NCI-H748 (cell line): ENCODE data around the gene NANOS2.

Experiments
- DNase-seq: peaks from one replicate; lab custom pipeline; 2025; ENCODE audit not compliant: unreplicated experiment; lab: John Stamatoyannopoulos, UW

Gene NANOS2

GRCh38 chr19:45929247-45929646 lies 14.7 kb upstream of the NANOS2 start:
- DNase-seq, result no peak

DNA sequence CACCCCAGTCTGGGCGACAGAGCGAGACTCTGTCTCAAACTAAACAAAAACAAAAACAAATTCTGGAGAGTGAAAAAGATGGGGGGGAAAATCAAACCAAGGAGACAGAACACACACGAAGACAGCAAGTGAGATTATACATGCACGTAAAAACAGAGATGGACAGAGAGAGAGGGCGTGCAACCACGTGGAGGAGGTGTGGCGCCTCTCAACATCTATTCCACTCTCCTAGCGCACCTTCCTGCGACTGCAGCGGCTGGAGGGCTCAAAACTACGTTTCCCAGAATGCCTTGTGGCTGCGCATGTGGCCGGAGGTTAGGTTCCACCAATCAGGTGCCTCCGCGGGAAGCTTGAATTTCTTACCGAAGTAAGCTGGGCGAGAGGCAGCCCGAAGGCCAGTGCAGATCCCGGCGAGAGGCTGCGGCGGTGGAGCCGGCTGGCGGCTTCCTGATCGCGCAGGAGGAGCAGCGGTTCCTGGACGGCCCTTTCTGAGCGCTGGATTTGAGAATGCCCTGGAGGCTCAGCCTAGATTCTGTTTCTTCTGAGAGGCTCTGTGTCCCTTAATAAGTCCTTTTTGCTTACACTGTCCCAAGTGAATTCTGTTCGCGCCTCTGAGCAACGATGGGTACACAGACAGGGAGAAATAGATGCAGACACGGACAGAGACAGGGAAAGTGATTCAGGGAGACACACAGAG lies 13.1 kb upstream of the NANOS2 start:
- peak; percentile 99 for DNase-seq

DNA sequence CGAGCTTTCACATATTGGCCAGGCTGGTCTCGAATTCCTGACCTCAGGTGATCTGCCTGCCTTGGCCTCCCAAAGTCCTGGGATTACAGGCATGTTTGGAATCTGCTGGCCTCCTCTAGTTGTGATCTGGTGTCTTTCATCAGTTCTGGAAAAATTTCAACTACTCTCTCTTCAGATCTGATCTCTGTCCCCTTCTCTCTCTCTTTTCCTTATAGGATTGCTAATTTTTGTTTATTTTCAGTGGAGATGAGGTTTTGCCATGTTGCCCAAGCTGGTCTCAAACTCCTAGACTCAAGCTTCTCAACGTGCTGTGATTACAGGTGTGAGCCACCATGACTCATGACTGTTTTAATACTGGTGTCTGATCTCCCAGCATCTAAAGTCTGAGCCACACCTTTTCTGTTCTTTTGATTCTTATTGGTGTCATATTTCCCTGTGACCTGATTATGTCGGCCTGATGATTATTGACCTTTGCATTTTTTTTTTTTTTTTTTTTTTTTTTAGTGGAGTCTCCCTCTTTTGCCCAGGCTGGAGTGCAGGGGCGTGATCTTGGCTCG lies 10.4 kb upstream of the NANOS2 start:
- DNase-seq, result peak; percentile 26

- no peak for DNase-seq
These were observed 7.7 kb upstream of the NANOS2 start for GRCh38 chr19:45922281-45922680.

- DNase-seq, result no peak
These were observed 5.9 kb upstream of the NANOS2 start for GRCh38 chr19:45920458-45920857.

- no peak for DNase-seq
These were observed 5.1 kb upstream of the NANOS2 start for GRCh38 chr19:45919678-45920077.

DNA sequence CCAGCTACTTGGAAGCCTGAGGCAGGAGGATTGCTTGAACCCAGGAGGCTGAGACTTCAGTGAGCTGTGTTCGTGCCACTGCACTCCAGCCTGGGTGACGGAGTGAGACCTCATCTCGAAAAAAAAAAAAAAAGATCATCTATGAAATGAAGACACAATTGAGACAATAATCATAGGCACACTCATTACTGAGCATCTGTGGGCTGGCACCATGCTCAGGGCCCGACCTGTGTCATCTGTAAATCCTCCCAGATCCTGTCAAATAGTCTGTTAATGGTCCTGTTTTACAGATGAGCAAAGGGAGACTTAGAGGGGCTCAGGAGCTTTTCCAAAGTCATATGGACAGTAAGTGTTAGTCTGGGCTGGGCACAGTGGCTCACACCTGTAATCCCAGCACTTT lies 4.1 kb upstream of the NANOS2 start:
- DNase-seq, result no peak

DNA sequence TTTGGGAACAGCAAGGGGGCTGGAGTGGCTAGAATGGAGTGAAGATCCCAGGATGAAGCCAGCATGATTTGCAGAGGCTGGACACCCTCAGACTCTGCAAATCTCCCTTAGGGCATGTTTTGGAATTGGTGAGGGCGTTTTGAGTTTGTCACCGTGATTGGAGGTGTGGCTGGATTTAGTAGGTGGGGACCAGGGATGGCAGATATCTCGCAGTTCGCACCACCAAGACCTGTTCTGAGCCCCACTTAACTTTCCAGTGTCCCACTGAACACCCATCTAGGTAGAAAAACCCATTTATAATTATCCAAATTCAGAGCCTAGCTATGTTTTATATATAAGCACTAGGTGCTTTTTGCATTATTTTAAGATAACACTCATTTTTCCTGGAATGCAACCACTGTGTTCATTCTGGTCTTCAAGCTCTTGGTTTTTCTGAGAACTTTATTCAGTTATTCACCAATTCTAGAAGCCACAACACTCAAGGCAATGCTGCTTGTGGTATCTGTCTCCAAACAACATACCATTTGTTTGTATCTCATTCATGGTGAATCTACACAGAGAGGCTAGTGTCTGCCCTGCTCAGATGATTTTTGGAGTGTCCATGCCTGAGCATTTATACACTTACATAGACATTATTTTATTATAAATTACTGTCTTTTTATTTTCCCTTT lies 3.0 kb upstream of the NANOS2 start:
- no peak for DNase-seq

GRCh38 chr19:45911291-45911690 lies 3.3 kb downstream of the NANOS2 start:
- DNase-seq, result no peak

DNA sequence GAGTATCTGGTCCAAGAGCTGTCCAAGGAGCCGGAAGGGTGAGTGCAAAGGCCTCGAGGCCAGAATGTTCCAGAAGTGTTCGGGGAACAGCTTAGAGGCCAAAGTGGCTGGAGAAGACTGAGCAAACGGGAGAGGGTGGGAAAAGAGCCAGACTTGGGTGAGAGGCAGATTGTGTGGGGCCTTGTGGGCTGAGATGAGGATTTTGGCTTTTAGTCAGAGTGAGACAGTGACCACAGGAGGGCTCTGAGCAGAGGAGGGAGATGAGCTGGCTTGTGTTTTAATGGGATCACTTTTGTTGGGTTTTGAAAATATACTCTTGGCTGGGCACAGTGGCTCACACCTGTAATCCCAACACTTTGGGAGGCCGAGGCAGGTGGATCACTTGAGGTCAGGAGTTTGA lies 5.6 kb downstream of the NANOS2 start:
- DNase-seq, result no peak

DNA sequence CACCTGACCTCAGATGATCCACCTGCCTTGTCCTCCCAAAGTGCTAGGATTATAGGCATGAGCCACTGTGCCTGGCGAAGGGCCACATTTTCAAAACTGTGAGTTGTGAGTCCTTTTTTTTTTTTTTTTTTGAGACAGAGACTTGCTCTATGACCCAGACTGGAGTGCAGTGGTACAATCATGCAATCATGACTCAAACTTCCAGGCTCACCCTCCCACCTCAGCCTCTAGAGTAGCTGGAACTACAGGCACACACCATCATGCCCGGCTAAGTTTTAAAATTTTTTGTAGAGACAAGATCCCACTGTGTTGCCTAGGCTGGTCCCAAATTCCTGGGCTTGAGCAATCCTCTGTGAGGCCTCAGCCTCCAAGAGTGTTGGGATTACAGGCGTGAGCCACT lies 8.4 kb downstream of the NANOS2 start:
- no peak for DNase-seq

DNA sequence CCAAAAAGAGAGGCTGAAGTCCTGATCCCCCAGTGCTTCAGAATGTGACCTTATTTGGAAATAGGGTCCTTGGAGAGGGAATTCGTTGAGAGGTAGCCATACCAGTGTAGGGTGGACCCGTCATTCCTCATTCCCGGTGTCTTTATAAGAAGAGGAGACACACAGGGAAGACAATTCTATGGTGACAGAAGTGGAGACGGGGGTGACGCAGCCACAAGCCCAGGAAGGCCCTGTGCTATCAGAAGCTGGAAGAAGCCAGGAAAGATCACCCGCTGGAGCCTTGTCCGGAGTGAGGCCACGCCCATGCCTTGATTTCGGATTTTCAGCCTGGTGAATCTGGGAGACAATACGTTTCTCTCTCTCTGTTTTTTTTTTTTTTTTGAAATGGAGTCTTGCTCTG lies 9.6 kb downstream of the NANOS2 start:
- DNase-seq, result no peak

DNA sequence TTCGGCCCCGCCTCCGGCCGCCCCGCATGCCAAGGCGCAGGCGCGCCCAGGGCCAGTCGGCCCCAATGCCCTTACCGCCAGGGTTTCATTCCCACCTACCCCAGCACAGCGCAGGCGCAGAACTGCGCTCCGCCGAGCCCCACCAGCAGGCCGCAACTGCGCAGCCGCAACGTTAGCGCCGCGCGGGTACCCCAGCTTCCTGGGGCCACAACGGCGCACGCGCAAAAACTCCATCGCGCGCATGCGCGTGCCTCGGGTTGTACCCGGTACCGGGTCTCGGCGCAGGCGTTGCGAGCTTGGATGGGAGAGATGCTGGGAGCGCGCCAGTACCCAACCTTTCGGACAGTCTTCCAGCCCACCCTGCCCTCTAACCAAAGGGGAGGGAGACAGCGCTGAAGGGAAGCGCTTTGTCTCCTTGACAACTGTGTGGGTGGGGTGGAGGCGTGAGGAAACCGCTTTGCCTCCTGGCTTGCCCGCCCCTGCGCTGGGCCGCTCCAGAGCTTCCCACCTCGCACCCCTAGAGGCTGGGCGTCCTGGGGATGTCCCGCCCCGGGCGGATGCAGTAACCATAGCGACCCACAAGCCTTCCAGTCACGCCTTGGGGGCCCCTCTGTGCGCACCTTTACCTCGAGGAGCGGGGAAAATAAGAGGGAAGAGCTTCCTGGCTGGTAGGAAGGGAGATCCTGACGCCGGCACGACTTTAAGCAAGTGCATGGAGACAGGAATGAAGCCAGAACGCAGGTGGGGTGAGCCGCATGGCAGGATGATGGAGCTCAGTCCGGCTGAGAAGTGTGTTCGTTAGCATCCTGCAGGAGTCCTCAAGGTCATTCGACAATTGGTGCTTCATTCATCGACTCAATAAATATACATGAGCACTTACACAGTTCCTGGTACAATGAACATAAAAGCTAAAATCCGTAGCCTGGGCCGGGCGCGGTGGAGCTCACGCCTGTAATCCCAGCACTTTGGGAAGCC lies 11.6 kb downstream of the NANOS2 start:
- DNase-seq, result peak; percentile 98

DNA sequence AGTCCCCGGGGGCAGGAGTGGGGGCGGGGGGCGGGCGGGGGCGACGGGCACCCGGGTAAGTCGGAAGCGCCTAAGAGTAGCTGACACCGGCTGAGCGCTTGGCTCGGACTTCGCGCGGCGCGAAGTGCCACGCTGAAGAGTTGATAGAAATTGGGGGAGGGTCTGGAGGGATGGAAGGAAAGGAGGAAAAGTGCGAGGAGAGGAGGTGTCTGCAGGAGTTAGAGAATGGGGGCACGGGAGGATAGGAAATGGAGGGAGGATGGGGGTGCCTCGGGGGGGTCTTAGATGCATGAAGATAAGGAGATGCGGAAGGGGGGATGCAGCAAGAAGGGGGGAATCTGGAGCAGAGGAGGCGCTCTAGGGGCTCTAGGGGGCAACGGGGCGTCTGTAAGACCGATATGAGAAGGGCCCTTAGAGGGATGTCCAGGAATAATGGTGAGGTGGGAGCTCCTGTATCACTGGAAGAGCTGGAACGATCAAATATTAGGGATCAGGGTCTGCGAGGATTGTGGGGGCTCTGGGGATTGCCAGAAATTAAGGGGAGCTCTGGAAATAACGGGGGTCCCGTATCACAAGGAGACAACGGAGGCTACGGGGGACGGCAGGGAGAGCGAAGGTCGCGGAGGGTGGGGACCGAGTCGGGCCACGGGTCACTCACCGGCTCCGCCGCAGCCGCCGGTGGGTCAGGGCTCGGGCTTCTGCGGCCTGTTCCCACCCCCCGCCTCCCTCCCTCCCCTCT lies 12.5 kb downstream of the NANOS2 start, which contains the start of gene MYPOP:
Gene MYPOP (minus strand): TSS at position 702 of the 739 bp plus-strand sequence. CDS start 840 bp downstream, outside the sequence.
- DNase-seq, result peak; percentile 68

GRCh38 chr19:45901432-45901911 lies 13.1 kb downstream of the NANOS2 start:
- DNase-seq, result peak; percentile 63

- DNase-seq, result peak; percentile 51
These were observed 13.7 kb downstream of the NANOS2 start for GRCh38 chr19:45900738-45901431.

GRCh38 chr19:45899919-45900589 lies 14.5 kb downstream of the NANOS2 start:
- no peak for DNase-seq

DNA sequence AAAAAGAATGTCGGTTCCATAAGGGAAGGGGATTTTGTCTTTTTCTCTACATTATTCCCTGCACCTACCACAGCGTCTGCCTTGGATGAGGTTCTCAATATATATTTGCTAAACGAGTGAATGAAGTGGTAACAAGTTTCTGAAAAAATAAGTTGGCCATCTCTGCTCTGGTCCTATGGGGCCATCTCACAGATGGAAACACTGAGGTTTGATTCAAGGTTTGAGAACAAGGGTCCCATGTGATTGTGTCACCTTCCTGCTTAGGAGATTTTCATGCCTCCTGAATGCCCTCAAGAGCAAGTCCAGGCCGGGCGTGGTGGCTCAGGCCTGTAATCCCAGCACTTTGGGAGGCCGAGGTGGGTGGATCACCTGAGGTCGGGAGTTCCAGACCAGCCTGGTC lies 15.3 kb downstream of the NANOS2 start:
- no peak for DNase-seq

DNA sequence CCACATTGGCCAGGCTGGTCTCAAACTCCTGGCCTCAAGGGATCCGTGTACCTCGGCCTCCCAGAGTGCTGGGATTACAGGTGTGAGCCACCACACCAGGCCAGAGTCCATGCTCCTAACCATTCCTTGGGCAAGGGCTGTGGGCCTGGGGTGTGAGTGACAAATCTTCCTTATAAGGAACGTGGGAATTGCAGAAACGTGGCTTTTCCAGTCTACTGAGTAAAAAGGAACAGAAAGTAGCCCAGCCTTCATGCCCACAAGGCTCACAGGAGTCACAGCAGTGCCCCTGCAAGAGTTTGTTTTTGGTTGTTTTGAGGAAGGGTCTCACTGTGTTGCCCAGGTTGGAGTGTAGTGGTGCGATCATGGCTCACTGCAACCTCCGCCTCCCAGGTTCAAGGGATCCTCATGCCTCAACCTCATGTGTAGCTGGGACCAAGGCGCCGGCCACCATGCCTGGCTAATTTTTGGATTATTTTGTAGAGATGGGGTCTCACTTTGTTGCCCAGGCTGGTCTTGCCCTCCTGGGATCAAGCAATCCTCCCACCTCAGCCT lies 17.2 kb downstream of the NANOS2 start:
- DNase-seq, result no peak
